A549 (cell line): ENCODE results near the gene SEMA4D. TPM values are rescaled to one million over a fixed set of nuclear protein-coding genes. Genes with fewer than 3 reads are reported as not detected.
A peak's percentile ranks its signal among the peaks of the same experiment; 100 is the strongest.

Experiments used
- ATAC-seq, 2 experiments: fragments of 200-7000 bp in 1 of 2; fragments of >200 bp in 1 of 2; cut with Nextera tagmentation in 1 of 2; cut with Tn5 transposase in 1 of 2; 3 replicates each; pipeline versions ENCODE4 v1.8.0 to v1.9.1; 2018 to 2020; ENCODE audit warnings: mild to moderate bottlenecking in 1 of 2, moderate library complexity in 1 of 2
- CTCF ChIA-PET: fragments of 300-600 bp; sonication (Branson Sonifier 250); formaldehyde crosslinking; extraction: SDS; loops from one replicate; lab custom pipeline; 2021; ENCODE audit warnings: antibody characterized with exemption, inconsistent platforms; lab: Yijun Ruan, JAX
- POLR2A ChIA-PET: fragments of 350-600 bp; formaldehyde crosslinking; extraction: SDS; loops from one replicate; lab custom pipeline; 2021; ENCODE audit warnings: antibody characterized with exemption, inconsistent platforms; lab: Yijun Ruan, JAX
- DNase-seq, 2 experiments: peaks; one replicate each; pipeline versions ENCODE4 v3.0.0 to v3.0.0-alpha.2; 2011 to 2016; ENCODE audit warnings: low read depth in 1 of 2, low spot score in 1 of 2
- FAIRE-seq: peaks from 2 replicates; lab custom pipeline; 2011; peaks lifted over from hg19 to GRCh38; lab: Jason Lieb, UNC
- H3K27ac ChIP-seq, 2 experiments: fragments of >200 bp; sonication (Bioruptor Twin); formaldehyde crosslinking; 3 replicates each; pipeline ENCODE4 v1.5.1; 2016 to 2017
- H3K4me1 ChIP-seq: fragments of >200 bp; sonication (Bioruptor Twin); formaldehyde crosslinking; 3 replicates; pipeline ENCODE4 v1.6.1; 2016
- H3K4me2 ChIP-seq: fragments of >200 bp; sonication (Bioruptor Twin); formaldehyde crosslinking; 3 replicates; pipeline ENCODE4 v1.6.1; 2016
- H3K4me3 ChIP-seq: fragments of >200 bp; sonication (Bioruptor Twin); formaldehyde crosslinking; 3 replicates; pipeline ENCODE4 v1.5.1; 2016
- H3K9me3 ChIP-seq: fragments of >200 bp; sonication (Bioruptor Twin); formaldehyde crosslinking; 3 replicates; pipeline ENCODE4 v1.6.1; 2016
- CEBPB ChIP-seq, 2 experiments: fragments of >200 bp in 1 of 2; sonication (Bioruptor Twin) in 1 of 2; formaldehyde crosslinking in 1 of 2; IDR thresholded peaks; 2 replicates each; pipeline ENCODE4 v1.6.1; 2012 to 2016
- EHMT2 ChIP-seq: fragments of 200-600 bp; sonication (generic); IDR thresholded peaks from 2 replicates; pipeline ENCODE4 v1.6.1; 2016; ENCODE audit warnings: antibody characterized with exemption, low read depth, mild to moderate bottlenecking, moderate library complexity
- ELK1 ChIP-seq: fragments of 150-350 bp; IDR thresholded peaks from 2 replicates; pipeline ENCODE4 v1.6.1; 2014; ENCODE audit warnings: low read depth, mild to moderate bottlenecking, low read length
- EP300 ChIP-seq, 2 experiments: fragments of >200 bp; sonication (Bioruptor Twin); formaldehyde crosslinking; IDR thresholded peaks; 2 replicates in 1 of 2; 3 replicates in 1 of 2; pipeline ENCODE4 v1.6.1; 2016 to 2017
- ESRRA ChIP-seq: fragments of 150-350 bp; IDR thresholded peaks from 2 replicates; pipeline ENCODE4 v1.6.1; 2014; ENCODE audit warnings: mild to moderate bottlenecking, low read length, borderline replicate concordance
- HOXB5 ChIP-seq: fragments of 250-450 bp; sonication (Bioruptor Pico); IDR thresholded peaks from 2 replicates; pipeline ENCODE4 v1.5.0; 2020; ENCODE audit warnings: mild to moderate bottlenecking, moderate library complexity
- JUN ChIP-seq, 2 experiments: fragments of >200 bp; sonication (Bioruptor Twin); formaldehyde crosslinking; IDR thresholded peaks; 2 replicates in 1 of 2; 3 replicates in 1 of 2; pipeline ENCODE4 v1.6.1; 2016 to 2017
- JUNB ChIP-seq: fragments of >200 bp; sonication (Bioruptor Twin); formaldehyde crosslinking; IDR thresholded peaks from 2 replicates; pipeline ENCODE4 v1.6.1; 2016
- KDM1A ChIP-seq: fragments of 200-600 bp; sonication (generic); IDR thresholded peaks from 2 replicates; pipeline ENCODE4 v1.6.1; 2016; ENCODE audit warnings: low read depth, mild to moderate bottlenecking
- KDM5A ChIP-seq: fragments of 200-600 bp; sonication (generic); IDR thresholded peaks from 2 replicates; pipeline ENCODE4 v1.6.1; 2016; ENCODE audit warnings: antibody characterized with exemption, mild to moderate bottlenecking
- MAFK ChIP-seq: fragments of 450-650 bp; IDR thresholded peaks from 2 replicates; pipeline ENCODE4 v1.6.1; 2014; ENCODE audit not compliant: partially characterized antibody
- MYC ChIP-seq: IDR thresholded peaks from 2 replicates; pipeline ENCODE4 v1.6.1; 2012; ENCODE audit warnings: mild to moderate bottlenecking, inconsistent platforms, low read length, improper control_type of control experiment, borderline replicate concordance
- NPAS2 ChIP-seq: fragments of 250-450 bp; sonication (Bioruptor Pico); IDR thresholded peaks from 2 replicates; pipeline ENCODE4 v1.8.0; 2022; ENCODE audit warnings: mild to moderate bottlenecking, moderate library complexity, borderline replicate concordance
- PBX3 ChIP-seq: IDR thresholded peaks from 2 replicates; pipeline ENCODE4 v1.6.1; 2012
- PHF8 ChIP-seq: fragments of 200-600 bp; sonication (generic); IDR thresholded peaks from 2 replicates; pipeline ENCODE4 v1.6.1; 2016; ENCODE audit warnings: low read depth, mild to moderate bottlenecking, antibody characterized with exemption, moderate library complexity, borderline replicate concordance
- POLR2A ChIP-seq: IDR thresholded peaks from 2 replicates; pipeline ENCODE4 v1.6.1; 2012; ENCODE audit warnings: mild to moderate bottlenecking, low read length
- POLR2AphosphoS2 ChIP-seq: conservative IDR thresholded peaks from 2 replicates; pipeline ENCODE4 v1.6.1; 2012; ENCODE audit warnings: low read length, improper control_type of control experiment, inconsistent platforms
- RFX5 ChIP-seq: fragments of 450-650 bp; IDR thresholded peaks from 2 replicates; pipeline ENCODE4 v1.7.1; 2014; ENCODE audit warnings: antibody characterized with exemption, mild to moderate bottlenecking, moderate library complexity
- SMC3 ChIP-seq: fragments of >200 bp; sonication (Bioruptor Twin); formaldehyde crosslinking; IDR thresholded peaks from 3 replicates; pipeline ENCODE4 v1.6.1; 2018; ENCODE audit warnings: inconsistent platforms
- SREBF2 ChIP-seq: fragments of 450-650 bp; IDR thresholded peaks from 2 replicates; pipeline ENCODE4 v1.6.1; 2014; ENCODE audit warnings: mild to moderate bottlenecking, moderate library complexity
- ZSCAN20 ChIP-seq: fragments of 250-450 bp; sonication (Bioruptor Pico); IDR thresholded peaks from 2 replicates; pipeline ENCODE4 v1.8.0; 2022; ENCODE audit warnings: mild to moderate bottlenecking, moderate library complexity
- WGBS: methylation state at CpG from one replicate; pipeline ENCODE4 v1.1.6; 2017; ENCODE audit errors: missing lambda C conversion rate; 5-methylcytosine and 5-hydroxymethylcytosine counted together
- polyA plus RNA-seq, 4 experiments: library from polyadenylated mRNA; depleted of rRNA in 3 of 4; stranded (reverse); fragments of >200 nt; fragmentation: RNase III in 1 of 4; extraction: RNeasy Plus Mini Kit Qiagen cat#74134 plus additional on column Dnase treatment in 1 of 4; gene quantifications; 2 replicates in 3 of 4; 3 replicates in 1 of 4; pipeline ENCODE4 v1.2.3, GENCODE V29; 2011 to 2017

Gene SEMA4D
- polyA plus RNA-seq, 2 of the 4 experiments (the other 2 are of a cell fraction) = 5.3 to 7.2 TPM

GRCh38 chr9:89329917-89330316, 168.0 kb downstream of the SEMA4D start:
- no peak for TF ChIP-seq ZSCAN20 (CRISPR knock-in tag)
- TF ChIP-seq JUNB = no peak
- no peak for TF ChIP-seq EP300 (IDR thresholded peaks at IDR 0.05)
- TF ChIP-seq ESRRA = no peak
- TF ChIP-seq EHMT2 = no peak
- TF ChIP-seq NPAS2 = no peak
- TF ChIP-seq SMC3 = no peak
- no peak for TF ChIP-seq SREBF2
- no peak for TF ChIP-seq PHF8
- TF ChIP-seq MYC = no peak
- no peak for TF ChIP-seq POLR2A
- no peak for TF ChIP-seq HOXB5 (CRISPR knock-in tag)
- TF ChIP-seq CEBPB (IDR thresholded peaks at IDR 0.05) = no peak
- no peak for TF ChIP-seq PBX3
- TF ChIP-seq, all 56 proteins: peak for 0
- ATAC-seq (no peak), FAIRE-seq (no peak), DNase-seq (no peak)
- ChIA-PET POLR2A (no interaction called here), CTCF (no interaction called here)
- H3K4me2 ChIP-seq = no peak overlapping the region
- no peak overlapping the region for H3K4me3 ChIP-seq
- no peaks in the 10 kb centered on the region for H3K4me1 ChIP-seq
- H3K9me3 ChIP-seq = no peaks in the 10 kb centered on the region
- no peak overlapping the region for H3K27ac ChIP-seq

GRCh38 chr9:89328064-89328463, 169.8 kb downstream of the SEMA4D start:
- no peak for DNase-seq
- WGBS = 86% methylated on average over 8 of the region's 8 CpGs
- no peak overlapping the region for H3K4me2 ChIP-seq
- no peak for TF ChIP-seq ZSCAN20 (CRISPR knock-in tag)
- TF ChIP-seq RFX5 = no peak
- TF ChIP-seq SREBF2 = no peak
- TF ChIP-seq SMC3 = no peak
- POLR2A ChIA-PET = interaction anchor here (2.3 kb wide), 1 partner anchor 9 kb away, joined by 8 read pairs; the partner anchor contains the start of gene SECISBP2
- H3K4me1 ChIP-seq = no peaks in the 10 kb centered on the region
- H3K9me3 ChIP-seq = no peaks in the 10 kb centered on the region
- H3K27ac ChIP-seq = no peak overlapping the region
- FAIRE-seq = no peak
- no peak for ATAC-seq
- no peak overlapping the region for H3K4me3 ChIP-seq
- CTCF ChIA-PET = interaction anchor here (1.8 kb wide), 1 partner anchor 9 kb away, joined by 8 read pairs; the partner anchor contains the start of gene SECISBP2

GRCh38 chr9:89325733-89326132, 172.2 kb downstream of the SEMA4D start:
- Histone ChIP-seq H3K27ac (no peak overlapping the region), H3K4me3 (no peak overlapping the region), H3K4me1 (peaks cover under 1% of the 10 kb centered on the region; the same call in 2 of the 3 replicates), H3K4me2 (no peak overlapping the region), H3K9me3 (no peaks in the 10 kb centered on the region)
- FAIRE-seq (no peak), ATAC-seq (no peak), DNase-seq (no peak)
- CTCF ChIA-PET = no interaction called here
- POLR2A ChIA-PET = interaction anchor here (1.1 kb wide), 1 partner anchor 223 kb away, joined by 3 read pairs; no protein-coding TSS in a partner anchor
- WGBS = 93% methylated on average over 3 of the region's 3 CpGs
- TF ChIP-seq POLR2AphosphoS2 = no peak
- no peak for TF ChIP-seq KDM5A
- TF ChIP-seq HOXB5 (CRISPR knock-in tag) = no peak
- no peak for TF ChIP-seq POLR2A
- TF ChIP-seq ELK1 = no peak
- no peak for TF ChIP-seq KDM1A
- TF ChIP-seq JUN (IDR thresholded peaks at IDR 0.05) = no peak
- TF ChIP-seq MAFK = peak; percentile 81
